GM10847 (cell line): ENCODE measurements around the gene BYSL.

Source experiments
- POLR2A ChIP-seq: IDR thresholded peaks from 2 replicates; pipeline ENCODE4 v1.6.1; 2011; ENCODE audit not compliant: insufficient read length; ENCODE audit errors: extremely low read depth

The BYSL gene

GRCh38 chr6:41936073-41936837 is 15.0 kb downstream of the BYSL start:
- no peak for TF ChIP-seq POLR2A

DNA sequence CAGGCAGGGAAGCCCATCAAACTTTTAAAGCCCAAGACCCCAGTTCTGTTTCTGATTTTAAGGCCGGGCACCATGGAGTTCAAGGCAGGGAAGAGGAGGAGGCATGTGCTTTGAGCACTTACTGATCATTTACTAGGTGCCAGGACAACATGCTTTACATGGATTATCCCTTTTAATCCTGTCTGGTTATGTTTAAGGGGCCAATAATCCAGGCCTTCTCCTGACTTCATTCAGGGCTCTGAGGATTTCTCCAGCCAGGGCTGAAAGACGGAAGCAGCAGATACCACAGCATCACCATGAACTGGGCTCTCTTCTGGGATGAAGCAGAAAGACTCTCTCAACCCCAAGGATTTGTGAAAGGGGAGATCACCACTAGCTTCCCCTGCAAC is 16.2 kb downstream of the BYSL start:
- no peak for TF ChIP-seq POLR2A

GRCh38 chr6:41937861-41938574 is 16.7 kb downstream of the BYSL start:
- no peak for TF ChIP-seq POLR2A

GRCh38 chr6:41938590-41939175 is 17.4 kb downstream of the BYSL start:
- no peak for TF ChIP-seq POLR2A

- no peak for TF ChIP-seq POLR2A
Measured at GRCh38 chr6:41939176-41939847, 18.0 kb downstream of the BYSL start.

- TF ChIP-seq POLR2A = no peak
Measured at GRCh38 chr6:41939848-41940758, 18.8 kb downstream of the BYSL start.

DNA sequence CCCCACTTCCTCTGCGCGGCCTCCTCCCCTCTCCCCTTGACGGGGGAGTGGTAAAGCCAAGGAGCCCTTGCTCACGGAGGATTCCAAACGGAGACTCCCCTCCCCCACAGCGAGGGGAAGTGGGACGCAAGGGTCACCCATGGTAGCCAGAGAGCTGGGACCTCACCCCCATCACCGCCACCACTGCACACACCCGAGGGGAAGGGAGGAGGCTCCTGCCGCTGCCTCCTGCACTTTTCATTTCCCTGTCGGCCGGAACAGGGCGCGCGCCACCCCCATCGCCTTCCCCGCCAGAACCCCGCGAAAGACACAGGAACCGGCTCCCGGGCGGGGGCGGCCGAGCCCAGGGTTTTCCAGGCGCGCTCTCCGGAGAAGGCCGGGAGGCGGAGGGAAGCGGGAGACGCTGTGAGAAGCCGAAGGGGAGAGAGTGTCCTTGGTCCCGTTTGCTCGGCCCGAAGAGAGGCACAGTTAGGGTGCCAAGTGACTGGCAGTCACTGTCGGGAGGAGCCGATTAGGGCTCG is 19.5 kb downstream of the BYSL start:
- no peak for TF ChIP-seq POLR2A

DNA sequence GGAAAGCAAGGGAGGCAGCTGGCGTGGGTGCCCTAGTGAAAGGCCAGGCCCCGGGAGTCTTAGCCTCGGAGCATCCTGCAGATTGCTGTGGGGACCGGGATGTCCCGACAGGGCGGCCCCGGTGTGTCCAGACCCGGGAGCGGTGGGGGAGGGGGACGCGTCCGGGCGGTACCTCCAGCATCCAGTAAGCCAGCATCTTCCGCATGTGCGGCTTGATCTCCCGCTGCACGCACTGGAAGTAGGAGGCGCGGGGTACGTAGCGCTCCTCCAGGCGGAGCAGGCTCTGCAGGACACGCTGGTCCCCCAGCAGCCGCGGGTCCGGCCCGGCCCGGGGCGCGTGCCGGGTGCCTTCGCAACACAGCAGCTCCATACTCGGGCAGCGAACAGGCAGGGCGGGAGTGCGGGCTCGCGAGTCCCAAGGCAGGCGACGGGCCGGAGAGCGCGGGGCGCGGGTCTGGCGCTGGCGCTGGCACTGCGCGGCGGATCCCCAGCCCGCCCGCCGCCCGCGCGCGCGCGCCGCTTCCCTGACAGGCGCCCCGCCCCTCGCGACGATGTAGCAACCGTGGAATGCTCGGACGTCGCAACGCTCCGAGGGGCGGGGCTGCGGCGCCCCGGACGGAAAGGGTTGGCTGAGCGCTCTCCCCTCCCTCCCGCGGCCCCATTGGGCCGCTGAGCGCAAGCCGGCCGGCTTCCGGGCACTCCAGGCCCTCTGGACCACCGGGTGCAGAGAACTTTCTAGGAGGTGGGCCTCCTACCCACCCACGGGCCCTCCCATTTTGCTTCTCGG is 20.2 kb downstream of the BYSL start, which contains the start of gene CCND3:
CCND3 (minus strand) TSS at position 529 of the 787 bp plus-strand sequence; CDS start at position 370, 159 bp downstream.
- TF ChIP-seq POLR2A = peak; percentile 47

DNA sequence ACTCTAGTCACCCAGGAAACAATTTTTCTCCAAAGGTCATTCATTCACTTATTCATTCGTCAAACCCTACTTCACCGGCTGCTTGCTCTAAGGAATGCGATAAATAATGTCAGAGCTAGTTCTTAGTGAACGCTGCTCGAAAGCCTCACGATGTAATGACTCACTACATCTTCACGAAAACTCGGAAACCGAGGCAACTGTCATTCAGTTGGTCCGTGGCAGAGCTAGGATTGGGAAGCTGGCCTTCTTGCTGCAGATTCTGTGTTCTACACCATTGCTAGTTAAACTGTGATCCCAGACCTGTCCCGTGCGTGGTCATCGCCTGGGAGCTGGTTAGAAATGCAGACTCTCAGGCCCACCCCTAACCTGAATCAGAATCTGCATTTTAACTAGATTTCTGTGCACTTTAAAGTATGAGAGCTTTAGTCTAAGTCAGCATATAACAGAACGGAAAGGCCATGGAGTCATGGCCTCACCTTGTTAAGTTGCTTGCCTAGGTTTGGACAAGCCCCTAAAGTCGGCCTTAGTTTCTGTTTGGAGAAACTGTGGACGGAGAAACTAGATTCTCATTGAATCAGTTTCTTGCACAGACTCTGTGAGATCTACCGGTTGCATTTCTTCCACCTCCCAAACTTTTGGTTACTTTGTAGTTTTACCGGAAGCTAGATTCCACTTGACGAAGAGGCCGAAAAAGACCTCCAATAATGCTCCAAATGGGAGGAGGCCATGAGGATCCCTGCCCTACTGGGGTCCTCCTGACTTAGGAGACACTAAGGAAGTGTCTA is 21.0 kb downstream of the BYSL start:
- no peak for TF ChIP-seq POLR2A

DNA sequence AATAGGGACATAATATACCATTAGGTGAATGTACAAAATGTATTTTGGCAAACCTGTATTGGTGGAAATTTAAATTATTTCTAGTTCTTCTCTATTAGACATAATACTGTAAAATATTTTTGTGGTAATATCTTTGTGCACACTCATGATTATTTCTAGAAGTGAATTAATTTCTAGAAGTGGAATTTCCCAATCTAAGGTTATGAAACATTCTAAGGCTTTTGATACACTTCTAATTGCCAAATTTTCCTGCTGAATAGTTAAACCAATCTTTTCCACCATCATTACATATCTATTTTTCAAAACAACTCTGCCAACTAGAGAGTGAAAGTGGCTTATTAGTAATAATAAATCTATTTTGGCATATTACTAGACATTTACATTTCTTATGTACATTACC is 22.2 kb downstream of the BYSL start:
- no peak for TF ChIP-seq POLR2A

- no peak for TF ChIP-seq POLR2A
Measured at GRCh38 chr6:41947581-41948220, 26.4 kb downstream of the BYSL start.

GRCh38 chr6:41954668-41955067 is 33.4 kb downstream of the BYSL start:
- TF ChIP-seq POLR2A = no peak
